ENCODE measurements around the gene HCFC1. TPM values are rescaled to one million over a fixed set of nuclear protein-coding genes. Genes with fewer than 3 reads are reported as not detected.

Gene HCFC1
- total and polyA plus RNA-seq, 3 donors from 2014 or later: 32.3 to 115 (median 102) TPM

GRCh38 chrX:153956044-153956907 is 15.3 kb downstream of the HCFC1 start:
- Histone ChIP-seq H3K27ac (no peak overlapping the region), H3K4me1 (no peaks in the 10 kb centered on the region), H3K4me3 (no peak overlapping the region), H3K36me3 (ENCODE audit: low read depth, missing control alignments) (no peaks in the 10 kb centered on the region), H3K27me3 (no peaks in the 10 kb centered on the region), H3K9me3 (no peaks in the 10 kb centered on the region)
- no peak for DNase-seq
- 87 to 89% methylated on average over 3 to 14 of the region's 35 CpGs for WGBS, 2 donors
- intact Hi-C loops (cut with DNase I; ENCODE audit: low total_unique reads): loop anchor here (10.0 kb wide), 1 partner anchor 191 kb away; the partner anchor contains the start of gene PLXNB3
- TF ChIP-seq CTCF (IDR thresholded peaks at IDR 0.05) (no peak), POLR2A (IDR thresholded peaks at IDR 0.05) (no peak)

- Histone ChIP-seq H3K27ac (no peak overlapping the region), H3K4me1 (no peaks in the 10 kb centered on the region)
Measured at GRCh38 chrX:153955228-153955732, 16.3 kb downstream of the HCFC1 start.

GRCh38 chrX:153954558-153955227 is 16.9 kb downstream of the HCFC1 start:
- no peak for TF ChIP-seq POLR2A (IDR thresholded peaks at IDR 0.05)
- no peak for TF ChIP-seq CTCF (IDR thresholded peaks at IDR 0.05)
- H3K4me1 ChIP-seq: no peaks in the 10 kb centered on the region
- H3K36me3 ChIP-seq (ENCODE audit: low read depth, missing control alignments): no peaks in the 10 kb centered on the region
- 95 to 96% methylated on average over 8 to 17 of the region's 44 CpGs for WGBS, 2 donors
- intact Hi-C loops (cut with DNase I; ENCODE audit: low total_unique reads): loop anchor here (10.0 kb wide), 1 partner anchor 190 kb away; the partner anchor contains the start of gene PLXNB3
- H3K4me3 ChIP-seq: no peak overlapping the region
- no peaks in the 10 kb centered on the region for H3K9me3 ChIP-seq
- H3K27me3 ChIP-seq: no peaks in the 10 kb centered on the region
- no peak overlapping the region for H3K27ac ChIP-seq
- no peak for DNase-seq

More at GRCh38 chrX:153955228-153955732, 16.3 kb downstream of the HCFC1 start:
- Histone ChIP-seq H3K27me3 (no peaks in the 10 kb centered on the region), H3K9me3 (no peaks in the 10 kb centered on the region), H3K4me3 (no peak overlapping the region), H3K36me3 (ENCODE audit: low read depth, missing control alignments) (no peaks in the 10 kb centered on the region)
- TF ChIP-seq CTCF (IDR thresholded peaks at IDR 0.05): no peak
- TF ChIP-seq POLR2A (IDR thresholded peaks at IDR 0.05): no peak
- no peak for DNase-seq
- intact Hi-C loops (cut with DNase I; ENCODE audit: low total_unique reads): loop anchor here (10.0 kb wide), 1 partner anchor 190 kb away; the partner anchor contains the start of gene PLXNB3
- WGBS, 2 donors: 84% methylated on average over 5 of the region's 12 CpGs; no CpG with 5 or more reads in 1 of the 2 donors

DNA sequence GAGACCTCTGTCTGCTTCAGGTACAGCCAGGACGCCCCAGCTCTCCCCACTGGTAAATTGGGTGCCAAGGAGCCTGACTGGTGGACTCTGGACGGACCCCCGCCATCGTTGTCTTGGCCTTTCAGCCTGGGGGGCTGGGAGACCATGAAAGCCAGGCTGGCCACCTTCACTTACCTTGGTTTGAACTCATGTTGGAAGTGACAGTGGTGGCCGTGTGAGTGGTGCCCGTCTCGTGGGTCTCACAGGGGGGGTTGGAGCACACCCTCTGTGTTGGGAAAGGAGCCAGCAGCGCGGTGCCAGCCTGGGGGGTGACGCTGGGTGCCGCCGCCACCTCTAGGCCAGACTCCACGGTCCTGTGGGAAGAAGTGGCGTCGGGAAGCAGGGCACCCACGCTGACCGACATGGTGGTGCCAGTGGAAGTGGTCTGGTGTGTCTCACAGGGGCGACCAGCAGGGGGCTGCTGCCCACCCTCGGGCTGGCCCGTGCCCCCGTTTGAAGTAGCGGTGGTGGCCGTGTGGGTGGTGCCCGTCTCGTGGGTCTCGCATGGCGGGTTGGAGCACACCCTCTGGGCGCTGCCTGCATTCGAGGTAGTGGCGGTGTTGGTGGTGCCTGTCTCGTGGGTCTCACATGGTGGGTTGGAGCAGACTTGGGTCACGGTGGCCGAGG is 17.6 kb downstream of the HCFC1 start:
- Histone ChIP-seq H3K27ac (peak overlapping the region in 1 of 2 donors; percentile 11), H3K36me3 (ENCODE audit: low read depth, missing control alignments) (no peaks in the 10 kb centered on the region), H3K4me3 (no peak overlapping the region), H3K9me3 (no peaks in the 10 kb centered on the region), H3K4me1 (peaks cover 3% of the 10 kb centered on the region), H3K27me3 (no peaks in the 10 kb centered on the region)
- 84 to 87% methylated on average over 7 to 32 of the region's 33 CpGs for WGBS, 2 donors
- TF ChIP-seq CTCF (IDR thresholded peaks at IDR 0.05) (no peak), POLR2A (IDR thresholded peaks at IDR 0.05) (no peak)
- intact Hi-C loops (cut with DNase I; ENCODE audit: low total_unique reads): loop anchor here (10.0 kb wide), 1 partner anchor 189 kb away; the partner anchor contains the start of gene PLXNB3
- DNase-seq: no peak

Data from testis (tissue), 3 donors.